ENCODE results near the gene DAB1.

The DAB1 gene

GRCh38 chr1:57380923-57381322 lies 42.9 kb downstream of the DAB1 start:
- no peak overlapping the region for H3K9ac ChIP-seq (ENCODE audit: low read length)
- H3K9me3 ChIP-seq (ENCODE audit: control insufficient read depth, low read depth, low read length): no peaks in the 10 kb centered on the region
- H3K27ac ChIP-seq (ENCODE audit: low read length): no peak overlapping the region
- no peak overlapping the region for H3K4me3 ChIP-seq (ENCODE audit: low read length)
- H3K4me1 ChIP-seq (ENCODE audit: control insufficient read depth, low read depth, low read length): peaks cover 5% of the 10 kb centered on the region
- no peaks in the 10 kb centered on the region for H3K27me3 ChIP-seq (ENCODE audit: control insufficient read depth, insufficient read depth, low read length)
- H3K36me3 ChIP-seq (ENCODE audit: control insufficient read depth, low read depth, low read length): no peaks in the 10 kb centered on the region

- Histone ChIP-seq H3K4me1 (ENCODE audit: control insufficient read depth, low read depth, low read length) (peaks cover 5% of the 10 kb centered on the region), H3K4me3 (ENCODE audit: low read length) (no peak overlapping the region), H3K27ac (ENCODE audit: low read length) (no peak overlapping the region), H3K27me3 (ENCODE audit: control insufficient read depth, insufficient read depth, low read length) (no peaks in the 10 kb centered on the region), H3K9me3 (ENCODE audit: control insufficient read depth, low read depth, low read length) (no peaks in the 10 kb centered on the region), H3K9ac (ENCODE audit: low read length) (no peak overlapping the region), H3K36me3 (ENCODE audit: control insufficient read depth, low read depth, low read length) (no peaks in the 10 kb centered on the region)
Observed at GRCh38 chr1:57378534-57378933, 45.3 kb downstream of the DAB1 start.

- no peak overlapping the region for H3K9ac ChIP-seq (ENCODE audit: low read length)
- no peaks in the 10 kb centered on the region for H3K36me3 ChIP-seq (ENCODE audit: control insufficient read depth, low read depth, low read length)
- peaks cover 5% of the 10 kb centered on the region for H3K4me1 ChIP-seq (ENCODE audit: control insufficient read depth, low read depth, low read length)
- no peaks in the 10 kb centered on the region for H3K27me3 ChIP-seq (ENCODE audit: control insufficient read depth, insufficient read depth, low read length)
- no peak overlapping the region for H3K27ac ChIP-seq (ENCODE audit: low read length)
- no peak overlapping the region for H3K4me3 ChIP-seq (ENCODE audit: low read length)
- no peaks in the 10 kb centered on the region for H3K9me3 ChIP-seq (ENCODE audit: control insufficient read depth, low read depth, low read length)
Observed at GRCh38 chr1:57377339-57378139, 46.3 kb downstream of the DAB1 start.

DNA sequence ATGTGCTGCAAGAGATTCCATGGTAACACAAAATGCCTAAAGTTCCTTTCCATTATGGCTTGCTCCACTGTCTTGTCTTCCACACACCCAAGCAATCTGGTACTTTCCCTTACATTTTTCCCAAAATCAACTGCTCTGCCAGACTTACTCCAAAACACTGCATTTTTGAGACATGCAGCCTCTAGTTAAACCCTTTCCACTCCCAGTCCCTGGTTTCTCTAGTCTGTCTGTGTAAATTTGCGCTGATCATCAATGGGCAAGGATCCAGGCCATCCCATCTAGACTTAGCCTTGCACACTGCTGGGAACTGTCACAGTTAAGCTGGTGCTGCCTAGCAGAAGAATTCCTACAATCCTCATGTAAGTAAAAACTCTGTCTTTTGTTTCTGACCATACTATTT lies 47.8 kb downstream of the DAB1 start:
- H3K9ac ChIP-seq (ENCODE audit: low read length): no peak overlapping the region
- no peaks in the 10 kb centered on the region for H3K9me3 ChIP-seq (ENCODE audit: control insufficient read depth, low read depth, low read length)
- H3K27me3 ChIP-seq (ENCODE audit: control insufficient read depth, insufficient read depth, low read length): no peaks in the 10 kb centered on the region
- no peak overlapping the region for H3K4me3 ChIP-seq (ENCODE audit: low read length)
- H3K27ac ChIP-seq (ENCODE audit: low read length): no peak overlapping the region
- peaks cover 5% of the 10 kb centered on the region for H3K4me1 ChIP-seq (ENCODE audit: control insufficient read depth, low read depth, low read length)
- no peaks in the 10 kb centered on the region for H3K36me3 ChIP-seq (ENCODE audit: control insufficient read depth, low read depth, low read length)

GRCh38 chr1:57369889-57370288 lies 54.0 kb downstream of the DAB1 start:
- H3K27ac ChIP-seq (ENCODE audit: low read length): no peak overlapping the region
- H3K9ac ChIP-seq (ENCODE audit: low read length): no peak overlapping the region
- no peaks in the 10 kb centered on the region for H3K36me3 ChIP-seq (ENCODE audit: control insufficient read depth, low read depth, low read length)
- H3K4me3 ChIP-seq (ENCODE audit: low read length): no peak overlapping the region
- H3K4me1 ChIP-seq (ENCODE audit: control insufficient read depth, low read depth, low read length): peaks cover 12% of the 10 kb centered on the region
- no peaks in the 10 kb centered on the region for H3K27me3 ChIP-seq (ENCODE audit: control insufficient read depth, insufficient read depth, low read length)
- H3K9me3 ChIP-seq (ENCODE audit: control insufficient read depth, low read depth, low read length): no peaks in the 10 kb centered on the region

GRCh38 chr1:57367945-57368344 lies 55.9 kb downstream of the DAB1 start:
- no peak overlapping the region for H3K27ac ChIP-seq (ENCODE audit: low read length)
- H3K4me1 ChIP-seq (ENCODE audit: control insufficient read depth, low read depth, low read length): peaks cover 12% of the 10 kb centered on the region
- H3K9ac ChIP-seq (ENCODE audit: low read length): no peak overlapping the region
- H3K27me3 ChIP-seq (ENCODE audit: control insufficient read depth, insufficient read depth, low read length): no peaks in the 10 kb centered on the region
- no peaks in the 10 kb centered on the region for H3K9me3 ChIP-seq (ENCODE audit: control insufficient read depth, low read depth, low read length)
- no peak overlapping the region for H3K4me3 ChIP-seq (ENCODE audit: low read length)
- no peaks in the 10 kb centered on the region for H3K36me3 ChIP-seq (ENCODE audit: control insufficient read depth, low read depth, low read length)

GRCh38 chr1:57363643-57364042 lies 60.2 kb downstream of the DAB1 start:
- no peaks in the 10 kb centered on the region for H3K36me3 ChIP-seq (ENCODE audit: control insufficient read depth, low read depth, low read length)
- H3K27ac ChIP-seq (ENCODE audit: low read length): no peak overlapping the region
- H3K9ac ChIP-seq (ENCODE audit: low read length): no peak overlapping the region
- no peak overlapping the region for H3K4me3 ChIP-seq (ENCODE audit: low read length)
- no peaks in the 10 kb centered on the region for H3K4me1 ChIP-seq (ENCODE audit: control insufficient read depth, low read depth, low read length)
- no peaks in the 10 kb centered on the region for H3K27me3 ChIP-seq (ENCODE audit: control insufficient read depth, insufficient read depth, low read length)
- no peaks in the 10 kb centered on the region for H3K9me3 ChIP-seq (ENCODE audit: control insufficient read depth, low read depth, low read length)

- Histone ChIP-seq H3K4me1 (ENCODE audit: control insufficient read depth, low read depth, low read length) (peaks cover 2% of the 10 kb centered on the region), H3K9me3 (ENCODE audit: control insufficient read depth, low read depth, low read length) (no peaks in the 10 kb centered on the region), H3K36me3 (ENCODE audit: control insufficient read depth, low read depth, low read length) (no peaks in the 10 kb centered on the region), H3K4me3 (ENCODE audit: low read length) (no peak overlapping the region), H3K27ac (ENCODE audit: low read length) (no peak overlapping the region), H3K9ac (ENCODE audit: low read length) (no peak overlapping the region), H3K27me3 (ENCODE audit: control insufficient read depth, insufficient read depth, low read length) (no peaks in the 10 kb centered on the region)
Observed at GRCh38 chr1:57363165-57363564, 60.7 kb downstream of the DAB1 start.

GRCh38 chr1:57362480-57362879 lies 61.4 kb downstream of the DAB1 start:
- Histone ChIP-seq H3K9ac (ENCODE audit: low read length) (no peak overlapping the region), H3K4me1 (ENCODE audit: control insufficient read depth, low read depth, low read length) (peaks cover 6% of the 10 kb centered on the region), H3K4me3 (ENCODE audit: low read length) (no peak overlapping the region), H3K27ac (ENCODE audit: low read length) (no peak overlapping the region), H3K9me3 (ENCODE audit: control insufficient read depth, low read depth, low read length) (no peaks in the 10 kb centered on the region), H3K27me3 (ENCODE audit: control insufficient read depth, insufficient read depth, low read length) (no peaks in the 10 kb centered on the region), H3K36me3 (ENCODE audit: control insufficient read depth, low read depth, low read length) (no peaks in the 10 kb centered on the region)

GRCh38 chr1:57361516-57361915 lies 62.3 kb downstream of the DAB1 start:
- peaks cover 15% of the 10 kb centered on the region for H3K4me1 ChIP-seq (ENCODE audit: control insufficient read depth, low read depth, low read length)
- H3K36me3 ChIP-seq (ENCODE audit: control insufficient read depth, low read depth, low read length): no peaks in the 10 kb centered on the region
- no peaks in the 10 kb centered on the region for H3K9me3 ChIP-seq (ENCODE audit: control insufficient read depth, low read depth, low read length)
- no peak overlapping the region for H3K9ac ChIP-seq (ENCODE audit: low read length)
- H3K27me3 ChIP-seq (ENCODE audit: control insufficient read depth, insufficient read depth, low read length): no peaks in the 10 kb centered on the region
- H3K27ac ChIP-seq (ENCODE audit: low read length): no peak overlapping the region
- H3K4me3 ChIP-seq (ENCODE audit: low read length): no peak overlapping the region

- Histone ChIP-seq H3K36me3 (ENCODE audit: control insufficient read depth, low read depth, low read length) (no peaks in the 10 kb centered on the region), H3K27ac (ENCODE audit: low read length) (no peak overlapping the region), H3K9ac (ENCODE audit: low read length) (no peak overlapping the region), H3K4me1 (ENCODE audit: control insufficient read depth, low read depth, low read length) (peaks cover 18% of the 10 kb centered on the region), H3K4me3 (ENCODE audit: low read length) (no peak overlapping the region), H3K27me3 (ENCODE audit: control insufficient read depth, insufficient read depth, low read length) (no peaks in the 10 kb centered on the region), H3K9me3 (ENCODE audit: control insufficient read depth, low read depth, low read length) (no peaks in the 10 kb centered on the region)
Observed at GRCh38 chr1:57360846-57361407, 62.9 kb downstream of the DAB1 start.

DNA sequence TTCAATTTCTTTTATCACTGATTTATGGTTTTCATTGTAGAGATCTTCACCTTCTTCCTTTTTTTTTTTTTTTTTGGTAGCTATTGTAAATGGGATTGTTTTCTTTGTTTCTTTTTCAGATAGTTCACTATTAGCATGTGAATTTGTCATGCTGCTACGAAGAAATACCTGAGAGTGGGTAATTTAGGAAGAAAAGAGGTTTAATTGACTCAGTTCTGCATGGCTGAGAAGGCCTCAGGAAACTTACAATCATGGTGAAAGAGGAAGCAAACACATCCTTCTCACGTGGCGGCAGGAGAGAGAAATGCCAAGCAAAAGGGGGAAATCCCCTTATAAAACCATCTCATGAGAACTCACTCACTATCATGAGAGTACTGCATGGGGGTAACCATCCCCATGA lies 66.4 kb downstream of the DAB1 start:
- H3K9ac ChIP-seq (ENCODE audit: low read length): no peak overlapping the region
- peaks cover 18% of the 10 kb centered on the region for H3K4me1 ChIP-seq (ENCODE audit: control insufficient read depth, low read depth, low read length)
- no peak overlapping the region for H3K4me3 ChIP-seq (ENCODE audit: low read length)
- H3K27me3 ChIP-seq (ENCODE audit: control insufficient read depth, insufficient read depth, low read length): no peaks in the 10 kb centered on the region
- H3K27ac ChIP-seq (ENCODE audit: low read length): no peak overlapping the region
- H3K36me3 ChIP-seq (ENCODE audit: control insufficient read depth, low read depth, low read length): no peaks in the 10 kb centered on the region
- H3K9me3 ChIP-seq (ENCODE audit: control insufficient read depth, low read depth, low read length): no peaks in the 10 kb centered on the region
